NOMO-1 treated with DMSO at 0.1 percent for 48 hours (cell line): Measurements from ENCODE around the gene METTL14.

Experiments
- DNase-seq: peaks from one replicate; lab custom pipeline; 2025; ENCODE audit not compliant: unreplicated experiment; lab: John Stamatoyannopoulos, UW

The METTL14 gene

DNA sequence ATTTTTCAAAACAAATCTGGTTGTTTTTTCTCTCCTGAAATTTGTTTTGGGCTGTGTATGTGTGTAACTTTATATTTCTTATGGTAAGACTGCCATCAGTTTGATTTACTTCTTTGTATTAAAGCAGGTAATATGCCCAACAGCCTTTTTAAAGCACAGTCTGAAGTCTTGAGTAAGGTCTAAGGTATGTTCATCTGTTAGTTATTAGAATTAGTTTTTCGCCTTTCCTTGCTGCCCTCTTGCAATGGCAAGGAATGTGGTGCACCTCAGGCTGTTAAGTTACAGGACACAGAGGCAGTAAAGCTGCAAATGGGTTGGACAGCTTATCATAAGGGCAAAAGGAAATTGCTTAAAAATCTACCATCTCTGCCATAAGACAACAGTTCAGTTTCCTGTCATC, 71.8 kb downstream of the METTL14 start:
- DNase-seq: no peak

- DNase-seq: no peak
Observed at GRCh38 chr4:118757761-118758251, 72.6 kb downstream of the METTL14 start.

DNA sequence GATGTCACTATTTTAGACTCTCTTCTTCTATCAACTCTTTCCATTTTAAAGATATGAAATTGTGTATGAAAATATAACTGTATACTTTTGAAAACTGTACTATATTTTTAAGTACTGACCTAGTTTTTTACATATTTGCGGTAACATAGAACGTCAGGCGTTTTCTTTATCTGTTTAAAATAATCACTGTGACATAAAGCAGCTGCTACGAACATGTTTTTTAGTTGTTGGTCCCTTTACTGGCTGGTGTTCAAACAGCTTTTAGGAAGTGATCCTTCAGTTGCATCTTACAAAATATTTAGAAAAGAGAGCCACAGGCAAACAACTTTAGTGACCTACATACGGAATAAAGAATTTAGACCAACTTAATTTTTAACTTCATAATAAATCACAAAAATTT, 73.1 kb downstream of the METTL14 start:
- DNase-seq: no peak

DNA sequence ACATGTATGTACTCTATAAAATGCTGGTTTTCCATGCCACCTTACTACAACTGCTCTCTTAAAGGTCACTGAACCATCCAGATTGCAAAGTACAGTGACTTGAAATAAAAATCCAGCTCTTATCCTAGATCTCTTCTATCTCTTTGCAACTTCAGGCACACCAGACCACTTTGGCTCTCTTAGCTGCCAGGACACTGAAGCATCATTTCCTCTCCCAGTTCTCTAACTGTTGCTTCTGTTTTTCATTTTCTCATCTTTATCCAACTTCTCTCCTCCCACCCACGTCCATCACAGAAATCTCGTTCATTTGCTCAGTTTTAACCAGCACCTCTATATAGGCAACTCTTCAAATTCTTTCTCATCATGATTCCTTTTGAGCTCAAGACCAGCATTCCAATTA, 74.3 kb downstream of the METTL14 start:
- no peak for DNase-seq

GRCh38 chr4:118760092-118760491, 74.9 kb downstream of the METTL14 start:
- no peak for DNase-seq

DNA sequence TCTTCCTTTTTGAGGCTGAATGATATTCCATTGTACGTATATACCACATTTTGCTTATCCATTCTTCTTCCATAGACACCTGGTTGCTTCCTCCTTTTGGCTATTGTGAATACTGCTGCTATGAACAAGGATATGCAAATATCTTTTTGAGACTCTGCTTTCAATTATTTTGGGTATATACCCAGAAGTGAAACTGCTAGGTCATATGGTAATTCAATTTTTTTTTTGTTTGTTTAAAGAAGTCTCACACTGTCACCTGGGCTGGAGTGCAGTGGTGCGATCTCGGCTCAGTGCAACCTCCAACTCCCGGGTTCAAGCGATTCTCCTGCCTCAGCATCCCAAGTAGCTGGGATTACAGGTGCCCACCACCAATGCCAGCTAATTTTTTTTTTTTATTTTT, 75.3 kb downstream of the METTL14 start:
- DNase-seq: no peak

- no peak for DNase-seq
Observed at GRCh38 chr4:118761397-118762016, 76.3 kb downstream of the METTL14 start.

- DNase-seq: no peak
Observed at GRCh38 chr4:118762155-118762554, 77.0 kb downstream of the METTL14 start.

GRCh38 chr4:118762730-118763477, 77.7 kb downstream of the METTL14 start:
- DNase-seq: no peak
